ENCODE measurements around the gene ZNF576. TPM values are rescaled to one million over a fixed set of nuclear protein-coding genes. Genes with fewer than 3 reads are reported as not detected.
"Not testable (repeated sequence)": the region's sequence is repeated elsewhere in the genome, so short reads cannot be mapped to it uniquely, and the experiment has no call there.

Gene ZNF576, protein sequence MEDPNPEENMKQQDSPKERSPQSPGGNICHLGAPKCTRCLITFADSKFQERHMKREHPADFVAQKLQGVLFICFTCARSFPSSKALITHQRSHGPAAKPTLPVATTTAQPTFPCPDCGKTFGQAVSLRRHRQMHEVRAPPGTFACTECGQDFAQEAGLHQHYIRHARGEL
- total RNA-seq, result 1 to 10 TPM; 6.9 to 7.1 TPM
- 10 to 100 TPM; 14.7 to 14.9 TPM for polyA plus RNA-seq

DNA sequence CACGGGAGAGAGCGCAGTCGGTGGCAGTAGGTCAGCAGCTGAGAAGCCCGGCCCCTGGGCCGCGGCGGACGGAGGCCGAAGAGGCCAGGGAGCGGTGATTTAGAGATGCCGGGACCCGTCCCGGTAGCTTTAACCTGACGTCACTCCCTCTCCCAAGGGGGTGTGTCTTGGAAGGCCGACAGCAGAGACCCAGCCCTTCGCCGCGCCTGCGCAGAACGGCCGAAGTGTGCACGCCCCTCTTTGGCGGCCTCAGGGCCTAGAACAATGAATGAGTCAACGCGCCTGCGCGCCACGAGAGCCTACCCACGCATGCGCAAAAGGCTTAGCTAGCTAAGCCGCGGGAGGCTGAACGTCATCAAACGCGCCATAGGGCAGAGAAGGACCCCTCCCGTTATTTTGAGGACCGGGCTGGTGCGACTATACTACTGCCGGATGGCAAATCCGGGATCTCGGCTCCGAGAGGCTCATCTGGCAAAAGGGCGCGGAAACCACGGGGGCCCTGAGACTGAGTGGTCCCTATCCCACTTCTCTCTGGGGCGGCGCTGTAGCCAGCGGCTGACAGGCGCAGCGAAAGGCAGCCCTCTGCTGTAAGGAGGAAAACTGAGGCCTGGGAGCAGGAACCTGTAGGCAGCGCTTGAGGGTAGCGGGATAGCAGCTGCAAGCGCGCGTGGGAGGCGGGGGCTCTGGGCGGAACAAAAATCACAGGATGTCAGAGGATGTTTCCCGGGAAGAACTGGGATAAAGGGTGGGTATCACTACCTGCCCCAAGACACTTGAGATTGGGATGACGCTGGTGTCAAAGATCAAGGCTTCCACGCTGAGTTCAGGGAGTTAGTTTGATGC lies at the start of gene ZNF576, which contains the start of gene IRGQ:
Gene ZNF576, plus strand, starts transcription at position 597 of the 843 bp plus-strand sequence. CDS start 514 bp downstream, outside the sequence.
Gene IRGQ, minus strand, starts transcription at position 136 of the 843 bp plus-strand sequence. CDS start 796 bp downstream, outside the sequence.
- peak within 1 kb of the TSS; percentile 93 to 96 for H3K9ac ChIP-seq (ENCODE audit: low read depth in 1 of 2, low read length in 2 of 2)
- DNase-seq (ENCODE audit: low spot score), result peak; percentile 99
- TF ChIP-seq SP1 (IDR thresholded peaks at IDR 0.05), result peak; percentile 69
- TF ChIP-seq, protein P1, sequence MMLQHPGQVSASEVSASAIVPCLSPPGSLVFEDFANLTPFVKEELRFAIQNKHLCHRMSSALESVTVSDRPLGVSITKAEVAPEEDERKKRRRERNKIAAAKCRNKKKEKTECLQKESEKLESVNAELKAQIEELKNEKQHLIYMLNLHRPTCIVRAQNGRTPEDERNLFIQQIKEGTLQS (IDR thresholded peaks at IDR 0.05), result peak; percentile 71
- peak; percentile 34 to 42 for TF ChIP-seq RAD21 (IDR thresholded peaks at IDR 0.05)
- TF ChIP-seq HNF4A (conservative IDR thresholded peaks at IDR 0.05), result peak in 1 of 2 donors; percentile 35
- peak; percentile 91 for TF ChIP-seq YY1 (IDR thresholded peaks at IDR 0.05)
- TF ChIP-seq NR2F2 (IDR thresholded peaks at IDR 0.05), result peak; percentile 87
- TF ChIP-seq, protein P2, sequence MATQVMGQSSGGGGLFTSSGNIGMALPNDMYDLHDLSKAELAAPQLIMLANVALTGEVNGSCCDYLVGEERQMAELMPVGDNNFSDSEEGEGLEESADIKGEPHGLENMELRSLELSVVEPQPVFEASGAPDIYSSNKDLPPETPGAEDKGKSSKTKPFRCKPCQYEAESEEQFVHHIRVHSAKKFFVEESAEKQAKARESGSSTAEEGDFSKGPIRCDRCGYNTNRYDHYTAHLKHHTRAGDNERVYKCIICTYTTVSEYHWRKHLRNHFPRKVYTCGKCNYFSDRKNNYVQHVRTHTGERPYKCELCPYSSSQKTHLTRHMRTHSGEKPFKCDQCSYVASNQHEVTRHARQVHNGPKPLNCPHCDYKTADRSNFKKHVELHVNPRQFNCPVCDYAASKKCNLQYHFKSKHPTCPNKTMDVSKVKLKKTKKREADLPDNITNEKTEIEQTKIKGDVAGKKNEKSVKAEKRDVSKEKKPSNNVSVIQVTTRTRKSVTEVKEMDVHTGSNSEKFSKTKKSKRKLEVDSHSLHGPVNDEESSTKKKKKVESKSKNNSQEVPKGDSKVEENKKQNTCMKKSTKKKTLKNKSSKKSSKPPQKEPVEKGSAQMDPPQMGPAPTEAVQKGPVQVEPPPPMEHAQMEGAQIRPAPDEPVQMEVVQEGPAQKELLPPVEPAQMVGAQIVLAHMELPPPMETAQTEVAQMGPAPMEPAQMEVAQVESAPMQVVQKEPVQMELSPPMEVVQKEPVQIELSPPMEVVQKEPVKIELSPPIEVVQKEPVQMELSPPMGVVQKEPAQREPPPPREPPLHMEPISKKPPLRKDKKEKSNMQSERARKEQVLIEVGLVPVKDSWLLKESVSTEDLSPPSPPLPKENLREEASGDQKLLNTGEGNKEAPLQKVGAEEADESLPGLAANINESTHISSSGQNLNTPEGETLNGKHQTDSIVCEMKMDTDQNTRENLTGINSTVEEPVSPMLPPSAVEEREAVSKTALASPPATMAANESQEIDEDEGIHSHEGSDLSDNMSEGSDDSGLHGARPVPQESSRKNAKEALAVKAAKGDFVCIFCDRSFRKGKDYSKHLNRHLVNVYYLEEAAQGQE (IDR thresholded peaks at IDR 0.05), result peak; percentile 76
- TF ChIP-seq JUND (IDR thresholded peaks at IDR 0.05), result peak; percentile 82 to 91
- no peak for TF ChIP-seq TAF1 (conservative IDR thresholded peaks at IDR 0.05)
- TF ChIP-seq, protein P3, sequence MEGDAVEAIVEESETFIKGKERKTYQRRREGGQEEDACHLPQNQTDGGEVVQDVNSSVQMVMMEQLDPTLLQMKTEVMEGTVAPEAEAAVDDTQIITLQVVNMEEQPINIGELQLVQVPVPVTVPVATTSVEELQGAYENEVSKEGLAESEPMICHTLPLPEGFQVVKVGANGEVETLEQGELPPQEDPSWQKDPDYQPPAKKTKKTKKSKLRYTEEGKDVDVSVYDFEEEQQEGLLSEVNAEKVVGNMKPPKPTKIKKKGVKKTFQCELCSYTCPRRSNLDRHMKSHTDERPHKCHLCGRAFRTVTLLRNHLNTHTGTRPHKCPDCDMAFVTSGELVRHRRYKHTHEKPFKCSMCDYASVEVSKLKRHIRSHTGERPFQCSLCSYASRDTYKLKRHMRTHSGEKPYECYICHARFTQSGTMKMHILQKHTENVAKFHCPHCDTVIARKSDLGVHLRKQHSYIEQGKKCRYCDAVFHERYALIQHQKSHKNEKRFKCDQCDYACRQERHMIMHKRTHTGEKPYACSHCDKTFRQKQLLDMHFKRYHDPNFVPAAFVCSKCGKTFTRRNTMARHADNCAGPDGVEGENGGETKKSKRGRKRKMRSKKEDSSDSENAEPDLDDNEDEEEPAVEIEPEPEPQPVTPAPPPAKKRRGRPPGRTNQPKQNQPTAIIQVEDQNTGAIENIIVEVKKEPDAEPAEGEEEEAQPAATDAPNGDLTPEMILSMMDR (IDR thresholded peaks at IDR 0.05; ENCODE audit: low read depth, low read length, missing input control), result no peak
- TF ChIP-seq, protein P4, sequence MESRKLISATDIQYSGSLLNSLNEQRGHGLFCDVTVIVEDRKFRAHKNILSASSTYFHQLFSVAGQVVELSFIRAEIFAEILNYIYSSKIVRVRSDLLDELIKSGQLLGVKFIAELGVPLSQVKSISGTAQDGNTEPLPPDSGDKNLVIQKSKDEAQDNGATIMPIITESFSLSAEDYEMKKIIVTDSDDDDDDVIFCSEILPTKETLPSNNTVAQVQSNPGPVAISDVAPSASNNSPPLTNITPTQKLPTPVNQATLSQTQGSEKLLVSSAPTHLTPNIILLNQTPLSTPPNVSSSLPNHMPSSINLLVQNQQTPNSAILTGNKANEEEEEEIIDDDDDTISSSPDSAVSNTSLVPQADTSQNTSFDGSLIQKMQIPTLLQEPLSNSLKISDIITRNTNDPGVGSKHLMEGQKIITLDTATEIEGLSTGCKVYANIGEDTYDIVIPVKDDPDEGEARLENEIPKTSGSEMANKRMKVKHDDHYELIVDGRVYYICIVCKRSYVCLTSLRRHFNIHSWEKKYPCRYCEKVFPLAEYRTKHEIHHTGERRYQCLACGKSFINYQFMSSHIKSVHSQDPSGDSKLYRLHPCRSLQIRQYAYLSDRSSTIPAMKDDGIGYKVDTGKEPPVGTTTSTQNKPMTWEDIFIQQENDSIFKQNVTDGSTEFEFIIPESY (IDR thresholded peaks at IDR 0.05), result peak; percentile 97
- TF ChIP-seq EGR1 (IDR thresholded peaks at IDR 0.05; ENCODE audit: low read depth in 2 of 2), result peak in 1 of 2 donors; percentile 62
- no peak for TF ChIP-seq FOXA2 (IDR thresholded peaks at IDR 0.05)
- no peak for TF ChIP-seq HNF4G (IDR thresholded peaks at IDR 0.05)
- TF ChIP-seq, protein P5, sequence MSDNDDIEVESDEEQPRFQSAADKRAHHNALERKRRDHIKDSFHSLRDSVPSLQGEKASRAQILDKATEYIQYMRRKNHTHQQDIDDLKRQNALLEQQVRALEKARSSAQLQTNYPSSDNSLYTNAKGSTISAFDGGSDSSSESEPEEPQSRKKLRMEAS (IDR thresholded peaks at IDR 0.05), result peak; percentile 84
- TF ChIP-seq GABPA (IDR thresholded peaks at IDR 0.05 in 1 of 2, conservative IDR thresholded peaks at IDR 0.05 in 1 of 2), result peak in 1 of 2 donors; percentile 74
- TF ChIP-seq FOXA1 (IDR thresholded peaks at IDR 0.05), result peak; percentile 29
- TF ChIP-seq RXRA (IDR thresholded peaks at IDR 0.05), result peak; percentile 35 to 49
- H3K9me3 ChIP-seq (ENCODE audit: control insufficient read depth in 4 of 4, low read length in 3 of 4), result no peaks in the 10 kb centered on the region
- peak within 1 kb of the TSS; percentile 70 to 90 (median 81) for H3K4me3 ChIP-seq (ENCODE audit: low read depth in 1 of 3, low read length in 3 of 3)
- peak within 1 kb of the TSS; percentile 89 to 97 for H3K27ac ChIP-seq (ENCODE audit: low read depth in 1 of 2, low read length in 2 of 2)
- H3K27me3 ChIP-seq (ENCODE audit: control insufficient read depth in 4 of 4, insufficient read depth in 4 of 4, low read length in 3 of 4), result no peaks in the 10 kb centered on the region
- under 1% methylated on average over 60 of the region's 60 CpGs for WGBS
- peaks cover 8 to 25% (median 16%) of the 10 kb centered on the region in 4 donors for H3K36me3 ChIP-seq (ENCODE audit: control insufficient read depth in 4 of 4, insufficient read depth in 3 of 4, low read depth in 1 of 4, low read length in 3 of 4)
- peaks cover 6 to 40% (median 33%) of the 10 kb centered on the region in 4 donors for H3K4me1 ChIP-seq (ENCODE audit: control insufficient read depth in 4 of 4, insufficient read depth in 4 of 4, low read length in 3 of 4)

DNA sequence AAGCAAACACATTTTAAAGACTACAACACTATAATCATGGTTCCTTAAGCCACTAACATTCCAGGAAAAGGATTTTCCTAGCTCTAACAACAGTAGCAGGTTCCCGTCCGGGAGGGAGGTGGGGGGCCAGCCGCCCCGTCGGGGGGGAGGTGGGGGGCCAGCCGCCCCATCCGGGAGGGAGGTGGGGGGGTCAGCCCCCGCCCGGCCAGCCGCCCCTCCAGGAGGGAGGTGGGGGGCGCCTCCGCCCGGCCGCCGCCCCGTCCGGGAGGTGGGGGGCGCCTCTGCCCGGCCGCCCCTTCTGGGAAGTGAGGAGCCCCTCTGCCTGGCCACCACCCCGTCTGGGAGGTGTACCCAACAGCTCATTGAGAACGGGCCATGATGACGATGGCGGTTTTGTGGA lies 48.5 kb upstream of the ZNF576 start:
- WGBS, result 93% methylated on average over 20 of the region's 24 CpGs
- H3K9me3 ChIP-seq (ENCODE audit: control insufficient read depth in 4 of 4, low read length in 3 of 4); H3K4me1 ChIP-seq (ENCODE audit: control insufficient read depth in 4 of 4, insufficient read depth in 4 of 4, low read length in 3 of 4); H3K9ac ChIP-seq (ENCODE audit: low read depth in 1 of 2, low read length in 2 of 2); H3K4me3 ChIP-seq (ENCODE audit: low read depth in 1 of 3, low read length in 3 of 3); H3K27ac ChIP-seq (ENCODE audit: low read depth in 1 of 2, low read length in 2 of 2); H3K27me3 ChIP-seq (ENCODE audit: control insufficient read depth in 4 of 4, insufficient read depth in 4 of 4, low read length in 3 of 4); DNase-seq (ENCODE audit: low spot score): not testable (repeated sequence)
- H3K36me3 ChIP-seq (ENCODE audit: control insufficient read depth in 4 of 4, insufficient read depth in 3 of 4, low read depth in 1 of 4, low read length in 3 of 4), result peaks cover 8 to 34% (median 18%) of the 10 kb centered on the region in 4 donors
